ENCODE measurements around the gene SEPHS1.
A peak's percentile ranks its signal among the peaks of the same experiment; 100 is the strongest.
"Not testable (repeated sequence)": the region's sequence is repeated elsewhere in the genome, so short reads cannot be mapped to it uniquely, and the experiment has no call there.

SEPHS1 gene

GRCh38 chr10:13348216-13349017 lies at the start of gene SEPHS1:
Gene SEPHS1, minus strand, starts transcription at chr10:13348293. Its CDS starts 3,343 bp downstream, at chr10:13344950.
- peak; percentile 93 for DNase-seq

DNA sequence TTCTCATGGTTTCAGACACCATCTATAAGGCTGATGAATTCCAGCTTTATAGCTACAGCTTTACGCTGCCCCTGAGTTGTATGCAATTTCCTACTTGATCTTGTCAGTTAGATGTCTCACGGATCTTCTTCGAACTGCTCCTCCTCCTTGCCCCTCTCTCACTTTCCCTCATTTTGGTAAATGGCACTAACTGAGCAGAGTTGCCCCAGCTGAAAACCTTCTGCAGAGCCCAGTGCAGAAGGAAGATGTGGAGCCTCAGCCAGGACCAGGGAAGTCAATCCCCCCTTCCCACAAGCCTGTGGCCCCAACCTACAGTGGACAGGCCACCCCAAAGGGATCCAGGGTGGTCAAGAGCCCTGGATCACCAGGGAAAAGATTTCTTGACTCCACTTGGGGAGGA lies 49.0 kb upstream of the SEPHS1 start:
- DNase-seq = no peak

GRCh38 chr10:13396369-13396768 lies 48.3 kb upstream of the SEPHS1 start:
- DNase-seq = no peak

DNA sequence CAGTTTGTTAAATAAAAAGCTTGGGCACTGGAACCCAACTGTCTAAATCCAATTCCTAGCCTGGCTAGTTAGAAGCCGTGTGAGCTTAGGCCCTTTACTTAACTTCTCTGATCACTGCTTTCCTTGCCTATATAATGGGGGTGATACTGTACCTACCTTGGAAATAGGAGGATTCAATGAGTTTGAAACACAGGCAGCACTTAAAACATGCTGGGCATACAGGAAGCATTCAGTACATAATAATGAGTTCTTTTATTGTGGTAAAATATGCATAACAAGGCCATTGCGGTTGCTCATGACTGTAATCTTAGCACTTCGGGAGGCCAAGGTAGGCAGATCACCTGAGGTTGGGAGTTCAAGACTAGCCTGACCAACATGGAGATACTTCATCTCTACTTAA lies 47.4 kb upstream of the SEPHS1 start:
- DNase-seq = no peak

DNA sequence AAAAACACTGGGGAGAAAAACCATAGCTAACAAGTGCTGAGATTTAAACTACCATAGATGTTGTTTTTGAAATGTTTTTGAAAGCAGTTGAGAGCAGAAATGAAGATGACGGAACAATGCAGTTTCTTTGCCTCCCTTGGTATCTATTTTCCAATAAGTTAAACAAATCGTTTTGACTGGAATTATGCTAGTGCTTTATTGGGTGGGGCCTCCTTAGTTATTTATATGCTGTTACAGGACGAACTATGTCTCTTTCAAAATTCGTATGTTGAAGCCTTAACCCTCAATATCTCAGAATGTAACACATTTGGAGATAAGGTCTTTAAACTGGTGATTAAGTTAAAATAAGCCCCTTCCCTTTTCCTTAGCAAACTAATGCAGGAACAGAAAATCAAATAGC lies 45.5 kb upstream of the SEPHS1 start:
- no peak for DNase-seq

GRCh38 chr10:13392701-13393100 lies 44.6 kb upstream of the SEPHS1 start:
- no peak for DNase-seq

DNA sequence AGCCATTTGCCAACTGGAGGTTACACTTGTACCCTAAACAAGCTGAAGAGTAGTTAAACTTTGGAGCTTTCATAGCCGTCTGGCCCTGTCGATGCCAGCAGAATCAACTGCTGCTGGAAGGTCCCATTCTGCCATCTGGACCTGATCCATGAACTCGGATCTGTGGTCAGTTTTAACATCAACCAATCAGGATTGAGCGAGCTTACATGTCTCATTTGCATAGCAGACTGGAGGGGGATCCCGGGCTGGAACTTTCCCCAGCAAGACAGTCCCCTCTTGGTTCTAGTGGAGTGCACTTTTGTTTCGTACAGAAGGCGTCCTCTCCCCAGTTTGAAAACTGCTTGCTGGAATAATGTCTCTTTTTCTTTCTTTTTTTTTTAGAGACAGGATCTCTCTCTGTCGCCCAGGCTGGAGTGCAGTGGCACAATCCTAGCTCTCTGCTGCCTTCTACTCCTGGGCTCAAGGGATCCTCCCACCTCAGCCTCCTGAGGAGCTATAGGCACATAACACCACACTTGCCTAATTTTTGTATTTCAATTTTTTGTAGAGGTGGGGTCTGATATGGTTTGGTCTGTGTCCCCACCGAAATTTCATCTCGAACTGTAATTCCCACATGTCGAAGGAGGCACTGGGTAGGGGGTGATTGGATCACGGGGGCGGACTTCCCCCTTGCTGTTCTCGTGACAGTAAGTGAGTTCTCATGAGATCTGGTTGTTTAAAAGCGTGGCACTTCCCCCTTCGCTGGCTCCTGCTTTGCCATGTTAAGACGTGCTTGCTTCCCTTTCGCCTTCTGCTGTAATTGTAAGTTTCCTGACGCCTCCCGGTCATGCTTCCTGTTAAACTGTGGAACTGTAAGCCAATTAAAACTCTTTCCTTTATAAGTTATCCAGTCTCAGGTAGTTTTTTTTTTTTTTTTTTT lies 42.8 kb upstream of the SEPHS1 start:
- no peak for DNase-seq

- no peak for DNase-seq
Observed at GRCh38 chr10:13388478-13389230, 40.6 kb upstream of the SEPHS1 start.

- DNase-seq = no peak
Observed at GRCh38 chr10:13386021-13386420, 37.9 kb upstream of the SEPHS1 start.

GRCh38 chr10:13383399-13383761 lies 35.3 kb upstream of the SEPHS1 start:
- peak; percentile 16 for DNase-seq

- DNase-seq = peak; percentile 48
Observed at GRCh38 chr10:13382703-13383398, 34.8 kb upstream of the SEPHS1 start.

- not testable (repeated sequence) for DNase-seq
Observed at GRCh38 chr10:13379061-13379460, 31.0 kb upstream of the SEPHS1 start.

DNA sequence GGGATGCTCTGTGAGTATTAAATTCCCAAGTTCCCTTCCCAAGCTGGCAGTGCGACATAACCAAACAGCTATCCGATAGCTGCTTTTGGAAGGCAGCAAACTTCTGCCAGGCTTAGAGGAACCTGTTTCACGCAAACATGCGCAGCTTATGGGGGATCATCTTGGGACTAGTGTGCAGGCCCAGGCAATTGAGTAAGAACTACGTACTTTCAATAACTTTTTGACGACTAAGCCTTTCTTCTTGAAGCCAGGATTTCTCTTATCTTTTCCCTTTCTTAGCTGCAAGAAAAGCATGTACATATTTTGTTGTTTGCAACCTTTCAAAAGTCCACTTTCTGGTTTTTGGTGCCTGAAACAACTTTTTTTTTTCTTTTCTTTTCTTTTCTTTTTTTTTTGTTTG lies 28.7 kb upstream of the SEPHS1 start:
- DNase-seq = no peak

GRCh38 chr10:13376297-13376696 lies 28.2 kb upstream of the SEPHS1 start:
- no peak for DNase-seq

GRCh38 chr10:13375791-13376190 lies 27.7 kb upstream of the SEPHS1 start:
- DNase-seq = no peak

DNA sequence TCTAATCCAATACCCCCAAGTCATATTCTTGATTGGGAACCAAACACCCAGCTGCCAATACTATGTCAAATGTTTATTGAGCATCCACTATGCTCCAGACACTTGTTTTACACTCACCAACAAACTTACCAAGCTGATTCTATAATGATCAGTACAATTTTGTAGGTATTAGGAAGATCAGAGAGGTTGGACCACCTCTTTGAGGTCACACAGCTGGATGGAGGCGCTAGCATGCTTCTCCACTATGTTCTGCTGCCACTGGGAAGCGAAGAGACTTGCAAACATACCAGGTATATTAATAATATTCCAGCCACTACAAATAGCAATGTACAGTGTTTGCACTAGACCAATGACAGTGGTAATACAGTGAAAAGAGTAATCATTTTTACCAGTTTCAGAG lies 25.6 kb upstream of the SEPHS1 start:
- no peak for DNase-seq

DNA sequence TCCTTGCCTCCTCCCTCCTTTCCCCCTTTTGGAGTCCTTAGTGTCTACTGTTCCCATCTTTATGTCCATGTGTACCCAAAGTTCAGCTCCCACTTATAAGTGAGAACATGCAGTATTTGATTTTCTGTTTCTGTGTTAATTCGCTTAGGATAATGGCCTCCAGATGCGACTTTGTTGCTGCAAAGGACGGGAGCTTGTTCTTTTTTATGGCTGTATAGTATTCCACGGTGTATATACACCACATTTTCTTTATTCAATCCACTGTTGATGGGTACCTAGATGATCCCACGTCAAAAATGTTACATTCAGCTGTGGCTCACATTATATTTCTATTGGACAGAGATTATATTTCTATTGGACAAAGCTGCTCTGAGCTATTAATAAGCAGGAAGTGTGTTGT lies 24.4 kb upstream of the SEPHS1 start:
- no peak for DNase-seq

GRCh38 chr10:13371897-13372470 lies 23.9 kb upstream of the SEPHS1 start:
- peak; percentile 87 for DNase-seq

DNA sequence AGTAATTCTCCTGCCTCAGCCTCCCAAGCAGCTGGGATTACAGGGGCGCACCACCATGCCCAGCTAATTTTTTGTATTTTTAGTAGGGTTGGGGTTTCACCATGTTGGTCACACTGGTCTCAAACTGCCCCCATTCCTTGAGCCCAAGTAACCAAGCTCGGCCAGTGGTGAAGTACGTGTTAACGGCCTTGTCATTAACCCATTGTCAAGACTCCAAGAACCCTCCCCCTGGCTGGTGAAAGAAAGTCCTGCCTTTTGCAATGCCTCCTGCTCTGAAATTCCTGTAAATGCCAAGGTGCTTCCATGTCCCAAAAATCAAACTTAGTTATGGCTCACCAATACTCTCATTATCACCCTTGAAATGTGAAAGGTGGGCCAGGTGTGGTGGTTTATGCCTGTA lies 18.8 kb upstream of the SEPHS1 start:
- DNase-seq = no peak

GRCh38 chr10:13365831-13366230 lies 17.7 kb upstream of the SEPHS1 start:
- no peak for DNase-seq

- DNase-seq = no peak
Observed at GRCh38 chr10:13365243-13365642, 17.1 kb upstream of the SEPHS1 start.

GRCh38 chr10:13360587-13360986 lies 12.5 kb upstream of the SEPHS1 start:
- DNase-seq = no peak

All from retina (tissue), 1 donor.